Panc1 (cell line): ENCODE results near the gene SDK1. TPM values are rescaled to one million over a fixed set of nuclear protein-coding genes. Genes with fewer than 3 reads are reported as not detected.
A peak's percentile ranks its signal among the peaks of the same experiment; 100 is the strongest.

Source experiments
- ATAC-seq: fragments of 200-7000 bp; cut with Tn5 transposase; 2 replicates; pipeline ENCODE4 v1.9.1; 2020; ENCODE audit warnings: mild to moderate bottlenecking, moderate library complexity
- BruUV-seq: library from RNA; stranded (reverse); fragments of 400-500 nt; replicated peaks from 2 replicates; lab custom pipeline; 2021; lab: Mats Ljungman, UMichigan
- CTCF ChIA-PET: fragments of 300-600 bp; sonication (Branson Sonifier 250); formaldehyde crosslinking; loops from one replicate; lab custom pipeline; 2022; ENCODE audit warnings: antibody characterized with exemption; lab: Charles Lee
- POLR2A ChIA-PET: fragments of 300-600 bp; sonication (Branson Sonifier 250); formaldehyde crosslinking; loops from one replicate; lab custom pipeline; 2022; ENCODE audit warnings: antibody characterized with exemption; lab: Charles Lee
- DNase-seq: peaks from one replicate; pipeline ENCODE4 v3.0.0-alpha.2; 2010; ENCODE audit warnings: low read depth, low spot score
- H3K27ac ChIP-seq: 2 replicates; pipeline ENCODE4 v1.5.1; 2011; ENCODE audit warnings: mild to moderate bottlenecking, low read length, inconsistent platforms
- H3K27me3 ChIP-seq: fragments of 200-500 bp; sonication (Bioruptor generic); 2 replicates; pipeline ENCODE4 v1.6.0; 2014; ENCODE audit warnings: low read length, inconsistent platforms; ENCODE audit not compliant: control insufficient read depth, insufficient read depth
- H3K36me3 ChIP-seq: fragments of 200-500 bp; sonication (Bioruptor generic); 2 replicates; pipeline ENCODE4 v1.5.1; 2014; ENCODE audit warnings: inconsistent platforms, mild to moderate bottlenecking, low read length, moderate library complexity; ENCODE audit not compliant: control insufficient read depth, insufficient read depth
- H3K4me1 ChIP-seq: 2 replicates; pipeline ENCODE4 v1.5.1; 2011; ENCODE audit warnings: inconsistent platforms, mild to moderate bottlenecking, low read length, moderate library complexity; ENCODE audit not compliant: control insufficient read depth, insufficient read depth
- H3K4me3 ChIP-seq, 2 experiments: 2 replicates each; pipeline ENCODE4 v1.5.1; 2011 to 2012; ENCODE audit warnings: low read depth in 2 of 2, low read length in 2 of 2, mild to moderate bottlenecking in 2 of 2, inconsistent platforms in 1 of 2, moderate library complexity in 1 of 2
- H3K9me3 ChIP-seq: fragments of 200-500 bp; sonication (Bioruptor generic); 2 replicates; pipeline ENCODE4 v1.5.1; 2014; ENCODE audit warnings: low read depth, mild to moderate bottlenecking, inconsistent platforms, low read length, moderate library complexity; ENCODE audit not compliant: control insufficient read depth, insufficient read depth
- POLR2AphosphoS5 ChIP-seq: IDR thresholded peaks from 2 replicates; pipeline ENCODE4 v1.6.1; 2012; ENCODE audit warnings: mild to moderate bottlenecking, low read depth, low read length, moderate library complexity
- SIN3A ChIP-seq: IDR thresholded peaks from 2 replicates; pipeline ENCODE4 v1.6.1; 2012; ENCODE audit warnings: low read depth, mild to moderate bottlenecking, low read length, moderate library complexity, borderline replicate concordance; ENCODE audit not compliant: insufficient read depth
- TCF7L2 ChIP-seq: IDR thresholded peaks from 2 replicates; pipeline ENCODE4 v1.6.1; 2011; ENCODE audit warnings: mild to moderate bottlenecking, low read depth, low read length, inconsistent platforms
- in situ Hi-C: cut with HindIII; loops from 2 replicates; pipeline ENCODE4 v1.10.0; 2016; ENCODE audit warnings: low sequenced_read_pairs, low pct_unique_long_range_greater_than_20kb
- intact Hi-C: fragments of 100-400 bp; cut with micrococcal nuclease; formaldehyde crosslinking; loops from one replicate; pipeline ENCODE4 v1.10.0; 2022; ENCODE audit not compliant: unreplicated experiment
- total RNA-seq: library from RNA; stranded (reverse); gene quantifications from one replicate; pipeline ENCODE4 v1.2.1, GENCODE V29; 2021; ENCODE audit not compliant: unreplicated experiment
- TF ChIP-seq, protein P1 (sequence below): fragments of 450-650 bp; IDR thresholded peaks from 2 replicates; pipeline ENCODE4 v1.5.1; 2017; ENCODE audit warnings: mild to moderate bottlenecking
- TF ChIP-seq, protein P2 (sequence below), 2 experiments: IDR thresholded peaks; 2 replicates each; pipeline ENCODE4 v1.6.1; 2011 to 2012; ENCODE audit warnings: low read depth in 2 of 2, control low read depth in 1 of 2, low read length in 1 of 2, mild to moderate bottlenecking in 1 of 2, moderate library complexity in 1 of 2; ENCODE audit not compliant: insufficient read depth in 1 of 2

The SDK1 gene
- total RNA-seq, 1 experiment from 2014 or later, result 47.4 TPM

DNA sequence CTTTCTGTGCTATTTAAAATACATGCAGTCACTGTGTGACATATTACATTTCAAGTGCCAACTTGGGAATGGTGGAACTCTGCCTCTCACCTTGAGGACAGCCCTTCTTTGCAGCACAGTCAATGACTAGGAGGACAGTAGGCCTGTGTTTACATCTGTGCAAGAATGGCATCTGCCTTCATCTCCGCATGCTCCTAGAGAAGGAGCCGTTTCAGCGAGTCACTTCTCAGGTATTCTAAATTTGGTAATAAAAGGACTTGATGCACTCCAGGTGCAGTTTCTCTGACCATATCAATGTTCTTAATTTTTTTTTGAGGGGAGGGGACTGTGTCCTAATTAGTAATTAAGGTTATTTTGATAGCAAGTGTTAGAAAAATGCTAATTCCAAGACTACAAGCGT lies 128.9 kb downstream of the SDK1 start:
- BruUV-seq, result no TSS peak
- Histone ChIP-seq H3K36me3 (no peaks in the 10 kb centered on the region), H3K4me1 (peaks cover 46% of the 10 kb centered on the region), H3K4me3 (no peak overlapping the region), H3K27me3 (no peaks in the 10 kb centered on the region), H3K27ac (peak overlapping the region; percentile 60; the same call in 1 of the 2 replicates), H3K9me3 (no peaks in the 10 kb centered on the region)
- ATAC-seq (peak; percentile 49; the same call in 1 of the 2 replicates), DNase-seq (no peak)
- no peak for TF ChIP-seq TCF7L2
- TF ChIP-seq, protein P1, sequence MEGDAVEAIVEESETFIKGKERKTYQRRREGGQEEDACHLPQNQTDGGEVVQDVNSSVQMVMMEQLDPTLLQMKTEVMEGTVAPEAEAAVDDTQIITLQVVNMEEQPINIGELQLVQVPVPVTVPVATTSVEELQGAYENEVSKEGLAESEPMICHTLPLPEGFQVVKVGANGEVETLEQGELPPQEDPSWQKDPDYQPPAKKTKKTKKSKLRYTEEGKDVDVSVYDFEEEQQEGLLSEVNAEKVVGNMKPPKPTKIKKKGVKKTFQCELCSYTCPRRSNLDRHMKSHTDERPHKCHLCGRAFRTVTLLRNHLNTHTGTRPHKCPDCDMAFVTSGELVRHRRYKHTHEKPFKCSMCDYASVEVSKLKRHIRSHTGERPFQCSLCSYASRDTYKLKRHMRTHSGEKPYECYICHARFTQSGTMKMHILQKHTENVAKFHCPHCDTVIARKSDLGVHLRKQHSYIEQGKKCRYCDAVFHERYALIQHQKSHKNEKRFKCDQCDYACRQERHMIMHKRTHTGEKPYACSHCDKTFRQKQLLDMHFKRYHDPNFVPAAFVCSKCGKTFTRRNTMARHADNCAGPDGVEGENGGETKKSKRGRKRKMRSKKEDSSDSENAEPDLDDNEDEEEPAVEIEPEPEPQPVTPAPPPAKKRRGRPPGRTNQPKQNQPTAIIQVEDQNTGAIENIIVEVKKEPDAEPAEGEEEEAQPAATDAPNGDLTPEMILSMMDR, result no peak
- TF ChIP-seq POLR2AphosphoS5, result no peak
- TF ChIP-seq, protein P2, sequence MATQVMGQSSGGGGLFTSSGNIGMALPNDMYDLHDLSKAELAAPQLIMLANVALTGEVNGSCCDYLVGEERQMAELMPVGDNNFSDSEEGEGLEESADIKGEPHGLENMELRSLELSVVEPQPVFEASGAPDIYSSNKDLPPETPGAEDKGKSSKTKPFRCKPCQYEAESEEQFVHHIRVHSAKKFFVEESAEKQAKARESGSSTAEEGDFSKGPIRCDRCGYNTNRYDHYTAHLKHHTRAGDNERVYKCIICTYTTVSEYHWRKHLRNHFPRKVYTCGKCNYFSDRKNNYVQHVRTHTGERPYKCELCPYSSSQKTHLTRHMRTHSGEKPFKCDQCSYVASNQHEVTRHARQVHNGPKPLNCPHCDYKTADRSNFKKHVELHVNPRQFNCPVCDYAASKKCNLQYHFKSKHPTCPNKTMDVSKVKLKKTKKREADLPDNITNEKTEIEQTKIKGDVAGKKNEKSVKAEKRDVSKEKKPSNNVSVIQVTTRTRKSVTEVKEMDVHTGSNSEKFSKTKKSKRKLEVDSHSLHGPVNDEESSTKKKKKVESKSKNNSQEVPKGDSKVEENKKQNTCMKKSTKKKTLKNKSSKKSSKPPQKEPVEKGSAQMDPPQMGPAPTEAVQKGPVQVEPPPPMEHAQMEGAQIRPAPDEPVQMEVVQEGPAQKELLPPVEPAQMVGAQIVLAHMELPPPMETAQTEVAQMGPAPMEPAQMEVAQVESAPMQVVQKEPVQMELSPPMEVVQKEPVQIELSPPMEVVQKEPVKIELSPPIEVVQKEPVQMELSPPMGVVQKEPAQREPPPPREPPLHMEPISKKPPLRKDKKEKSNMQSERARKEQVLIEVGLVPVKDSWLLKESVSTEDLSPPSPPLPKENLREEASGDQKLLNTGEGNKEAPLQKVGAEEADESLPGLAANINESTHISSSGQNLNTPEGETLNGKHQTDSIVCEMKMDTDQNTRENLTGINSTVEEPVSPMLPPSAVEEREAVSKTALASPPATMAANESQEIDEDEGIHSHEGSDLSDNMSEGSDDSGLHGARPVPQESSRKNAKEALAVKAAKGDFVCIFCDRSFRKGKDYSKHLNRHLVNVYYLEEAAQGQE (IDR thresholded peaks at IDR 0.05; ENCODE audit: insufficient read depth in 1 of 2, low read depth in 2 of 2, low read length in 1 of 2), result no peak
- TF ChIP-seq SIN3A, result no peak
- intact Hi-C loops, result loop anchor here (10.0 kb wide), 1 partner anchor 125 kb away; the partner anchor contains the start of gene SDK1
- ChIA-PET CTCF (interaction anchor here (0.6 kb wide), 1 partner anchor 960 kb away, joined by 3 read pairs; no protein-coding TSS in a partner anchor), POLR2A (interaction anchor here (0.7 kb wide), 1 partner anchor 27 kb away, joined by 3 read pairs; no protein-coding TSS in a partner anchor)
- in situ Hi-C loops, result no loop called here

DNA sequence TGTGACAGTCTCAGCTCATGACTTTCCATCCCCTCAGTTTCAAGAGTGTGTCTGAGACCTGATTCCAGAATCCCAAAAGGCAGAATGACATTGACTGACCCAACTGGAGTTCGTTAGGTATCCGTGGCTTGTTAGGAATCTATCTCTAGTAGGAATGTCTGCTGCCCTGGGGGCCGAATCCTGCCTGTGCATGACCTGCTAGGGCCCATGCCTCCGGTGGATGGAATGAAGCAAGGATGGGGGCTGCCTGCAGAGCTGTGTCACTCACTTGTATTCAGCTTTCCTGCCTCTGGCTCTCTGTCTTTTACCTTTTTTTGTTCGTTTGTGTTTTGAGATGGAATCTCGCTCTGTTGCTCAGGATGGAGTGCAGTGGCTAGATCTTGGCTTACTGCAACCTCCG lies 129.5 kb downstream of the SDK1 start:
- CTCF ChIA-PET, result interaction anchor here (0.6 kb wide), 2 partner anchors 74 to 960 kb away, joined by 3 read pairs; no protein-coding TSS in a partner anchor
- DNase-seq (no peak), ATAC-seq (peak; percentile 66)
- POLR2A ChIA-PET, result interaction anchor here (0.7 kb wide), 1 partner anchor 27 kb away, joined by 3 read pairs; no protein-coding TSS in a partner anchor
- BruUV-seq, result no TSS peak
- Histone ChIP-seq H3K4me3 (no peak overlapping the region), H3K27ac (peak overlapping the region; percentile 60; the same call in 1 of the 2 replicates), H3K4me1 (peaks cover 48% of the 10 kb centered on the region), H3K9me3 (no peaks in the 10 kb centered on the region), H3K36me3 (no peaks in the 10 kb centered on the region), H3K27me3 (no peaks in the 10 kb centered on the region)
- in situ Hi-C loops, result no loop called here
- TF ChIP-seq, protein P2 (IDR thresholded peaks at IDR 0.05; ENCODE audit: insufficient read depth in 1 of 2, low read depth in 2 of 2, low read length in 1 of 2), result no peak
- TF ChIP-seq SIN3A, result no peak
- intact Hi-C loops, result loop anchor here (10.0 kb wide), 1 partner anchor 126 kb away; the partner anchor contains the start of gene SDK1
